ENCODE results near the gene VASP.

GRCh38 chr19:45492137-45492626, 15.1 kb upstream of the VASP start:
- TF ChIP-seq, protein P1, sequence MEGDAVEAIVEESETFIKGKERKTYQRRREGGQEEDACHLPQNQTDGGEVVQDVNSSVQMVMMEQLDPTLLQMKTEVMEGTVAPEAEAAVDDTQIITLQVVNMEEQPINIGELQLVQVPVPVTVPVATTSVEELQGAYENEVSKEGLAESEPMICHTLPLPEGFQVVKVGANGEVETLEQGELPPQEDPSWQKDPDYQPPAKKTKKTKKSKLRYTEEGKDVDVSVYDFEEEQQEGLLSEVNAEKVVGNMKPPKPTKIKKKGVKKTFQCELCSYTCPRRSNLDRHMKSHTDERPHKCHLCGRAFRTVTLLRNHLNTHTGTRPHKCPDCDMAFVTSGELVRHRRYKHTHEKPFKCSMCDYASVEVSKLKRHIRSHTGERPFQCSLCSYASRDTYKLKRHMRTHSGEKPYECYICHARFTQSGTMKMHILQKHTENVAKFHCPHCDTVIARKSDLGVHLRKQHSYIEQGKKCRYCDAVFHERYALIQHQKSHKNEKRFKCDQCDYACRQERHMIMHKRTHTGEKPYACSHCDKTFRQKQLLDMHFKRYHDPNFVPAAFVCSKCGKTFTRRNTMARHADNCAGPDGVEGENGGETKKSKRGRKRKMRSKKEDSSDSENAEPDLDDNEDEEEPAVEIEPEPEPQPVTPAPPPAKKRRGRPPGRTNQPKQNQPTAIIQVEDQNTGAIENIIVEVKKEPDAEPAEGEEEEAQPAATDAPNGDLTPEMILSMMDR (conservative IDR thresholded peaks at IDR 0.05; ENCODE audit: low read depth, low read length), result no peak
- TF ChIP-seq POLR2A (IDR thresholded peaks at IDR 0.05; ENCODE audit: low read depth, low read length), result no peak

All from IMR-90 (cell line).